Spleen (tissue), 13 donors: ENCODE measurements around the gene LCE1D. TPM values are rescaled to one million over a fixed set of nuclear protein-coding genes. Genes with fewer than 3 reads are reported as not detected.

Source experiments
- DNase-seq: peaks from one replicate; pipeline ENCODE4 v3.0.0-alpha.2; 2020
- H3K27ac ChIP-seq, 8 donors: fragments of 200-600 bp; sonication (generic) in 7 of 8; 1 replicate in 4 of 8; 2 replicates in 4 of 8; pipeline versions ENCODE4 v1.5.0 to v1.8.0; 2016 to 2021; ENCODE audit warnings: inconsistent platforms in 4 of 8, mild to moderate bottlenecking in 4 of 8, moderate library complexity in 1 of 8
- H3K27me3 ChIP-seq, 7 donors: fragments of 200-600 bp; sonication (generic) in 6 of 7; replicated peaks in 1 of 7; 1 replicate in 4 of 7; 2 replicates in 3 of 7; pipeline versions ENCODE4 v1.5.0 to v1.8.0; 2016 to 2021; ENCODE audit warnings: inconsistent platforms in 3 of 7, mild to moderate bottlenecking in 1 of 7
- H3K36me3 ChIP-seq, 6 donors: fragments of 200-600 bp; sonication (generic) in 5 of 6; 1 replicate in 4 of 6; 2 replicates in 2 of 6; pipeline versions ENCODE4 v1.5.0 to v1.8.0; 2016 to 2021; ENCODE audit warnings: inconsistent platforms in 2 of 6
- H3K4me1 ChIP-seq, 6 donors: fragments of 200-600 bp; sonication (generic) in 5 of 6; 1 replicate in 3 of 6; 2 replicates in 3 of 6; pipeline versions ENCODE4 v1.5.0 to v1.8.0; 2016 to 2021; ENCODE audit warnings: inconsistent platforms in 3 of 6
- H3K4me3 ChIP-seq, 8 donors: fragments of 200-600 bp; sonication (generic) in 7 of 8; 1 replicate in 4 of 8; 2 replicates in 4 of 8; pipeline versions ENCODE4 v1.5.0 to v1.8.0; 2016 to 2021; ENCODE audit warnings: inconsistent platforms in 4 of 8, mild to moderate bottlenecking in 4 of 8, moderate library complexity in 2 of 8
- H3K9me3 ChIP-seq, 8 donors: fragments of 200-600 bp; sonication (generic) in 7 of 8; 1 replicate in 4 of 8; 2 replicates in 4 of 8; pipeline versions ENCODE4 v1.5.0 to v1.8.0; 2016 to 2021; ENCODE audit warnings: inconsistent platforms in 4 of 8
- CTCF ChIP-seq, 11 experiments: fragments of 200-600 bp in 7 of 11; fragments of 450-650 bp in 4 of 11; sonication (generic) in 4 of 11; IDR thresholded peaks in 8 of 11; conservative IDR thresholded peaks in 3 of 11; 1 replicate in 7 of 11; 2 replicates in 4 of 11; pipeline versions ENCODE4 v1.4.0 to v1.8.0; 2016 to 2021; ENCODE audit warnings: antibody characterized with exemption in 11 of 11, inconsistent platforms in 4 of 11, mild to moderate bottlenecking in 1 of 11
- POLR2A ChIP-seq, 3 donors: fragments of 450-650 bp; IDR thresholded peaks; one replicate each; pipeline ENCODE4 v1.5.1; 2017; ENCODE audit warnings: antibody characterized with exemption in 3 of 3, mild to moderate bottlenecking in 1 of 3
- POLR2AphosphoS5 ChIP-seq, 3 donors: sonication (generic); formaldehyde crosslinking; IDR thresholded peaks; one replicate each; pipeline ENCODE4 v1.5.1; 2017; ENCODE audit warnings: antibody characterized with exemption in 3 of 3
- WGBS, 5 donors: extraction: QIAGEN DNeasy Blood & Tissue Kit in 3 of 5; methylation state at CpG; one replicate each; pipeline versions ENCODE4 v1.1.5 to v1.1.7; 2013 to 2018; 5-methylcytosine and 5-hydroxymethylcytosine counted together
- intact Hi-C: fragments of 100-400 bp; cut with DNase I; formaldehyde crosslinking; loops from one replicate; pipeline ENCODE4 v1.15.0; 2023; ENCODE audit warnings: low total_unique reads
- long read RNA-seq, 2 donors: transcript quantifications; one replicate each; lab custom pipeline, GENCODE V29; 2026
- polyA plus RNA-seq, 3 donors: library from polyadenylated mRNA; stranded (reverse); fragments of 200-250 nt; gene quantifications; one replicate each; pipeline ENCODE4 v1.2.1, GENCODE V29; 2013
- total RNA-seq, 7 donors: library from RNA; depleted of rRNA in 3 of 7; stranded (reverse); fragments of >200 nt in 3 of 7; fragmentation: NEBNext Ultra II Directional in 4 of 7; extraction: Animal tissue kit (Norgen Biotek cat#: 25700) in 4 of 7; gene quantifications; one replicate each; pipeline versions ENCODE4 v1.1.0 to v1.2.1, GENCODE V29; 2016 to 2021
- donor health status: healthy with polysubstance abuse.
- donor health status: DM: no; HTN: no; CAD: no; lungs with moderate emphysema.
- donor health status: DM: no; HTN: no; CAD: no.
- donor health status: Bipolar disorder and iron deficiency.
- donor health status: healthy.
- donor health status: DM: no; HTN: no; CAD: no.
- donor health status: DM: yes; HTN: yes; CAD: no.

The LCE1D gene
- total RNA-seq (not detected), polyA plus RNA-seq (not detected)
- long read RNA-seq, donor 1, result 0 reads
- long read RNA-seq, donor 2, result 0 reads

- DNase-seq, result no peak
- intact Hi-C loops, result no loop called here
- Histone ChIP-seq H3K27me3 (peaks cover 0 to 10% (median 0%) of the 10 kb centered on the region in 7 donors), H3K27ac (no peak within 1 kb of the TSS), H3K4me1 (no peaks in the 10 kb centered on the region), H3K36me3 (no peaks in the 10 kb centered on the region), H3K9me3 (no peaks in the 10 kb centered on the region), H3K4me3 (no peak within 1 kb of the TSS)
- WGBS, 5 donors, result 43 to 67% (median 47%) methylated on average over 3 of the region's 3 CpGs
- no peak for TF ChIP-seq CTCF (IDR thresholded peaks at IDR 0.05 in 8 of 11, conservative IDR thresholded peaks at IDR 0.05 in 3 of 11)
- no peak for TF ChIP-seq POLR2A (IDR thresholded peaks at IDR 0.05)
- no peak for TF ChIP-seq POLR2AphosphoS5 (IDR thresholded peaks at IDR 0.05)
Measured at GRCh38 chr1:152796421-152796820, at the start of gene LCE1D. TSS of gene LCE1D (plus strand) at chr1:152796721. CDS start at chr1:152797795, 1,074 bp downstream.

- no peaks in the 10 kb centered on the region for H3K36me3 ChIP-seq
- no peak overlapping the region for H3K4me3 ChIP-seq
- no peaks in the 10 kb centered on the region for H3K9me3 ChIP-seq
- TF ChIP-seq POLR2A (IDR thresholded peaks at IDR 0.05) (no peak), CTCF (IDR thresholded peaks at IDR 0.05 in 8 of 11, conservative IDR thresholded peaks at IDR 0.05 in 3 of 11) (no peak), POLR2AphosphoS5 (IDR thresholded peaks at IDR 0.05) (no peak)
- WGBS, 5 donors, result 3 to 33% (median 19%) methylated on average over 1 of the region's 1 CpG
- no peak overlapping the region for H3K27ac ChIP-seq
- no peaks in the 10 kb centered on the region for H3K4me1 ChIP-seq
- intact Hi-C loops, result no loop called here
- DNase-seq, result no peak
- peaks cover 0 to 61% (median 3%) of the 10 kb centered on the region in 7 donors for H3K27me3 ChIP-seq
Measured at GRCh38 chr1:152747831-152748230, 48.7 kb upstream of the LCE1D start.

GRCh38 chr1:152752225-152752624, 44.3 kb upstream of the LCE1D start:
- WGBS, 5 donors, result 42 to 68% (median 63%) methylated on average over 1 of the region's 1 CpG

GRCh38 chr1:152753586-152753985, 42.9 kb upstream of the LCE1D start:
- H3K27me3 ChIP-seq, result peaks cover 0 to 54% (median 3%) of the 10 kb centered on the region in 7 donors
- no peak overlapping the region for H3K4me3 ChIP-seq
- TF ChIP-seq CTCF (IDR thresholded peaks at IDR 0.05 in 8 of 11, conservative IDR thresholded peaks at IDR 0.05 in 3 of 11) (no peak), POLR2AphosphoS5 (IDR thresholded peaks at IDR 0.05) (no peak), POLR2A (IDR thresholded peaks at IDR 0.05) (no peak)
- H3K36me3 ChIP-seq, result no peaks in the 10 kb centered on the region
- intact Hi-C loops, result no loop called here
- H3K27ac ChIP-seq, result no peak overlapping the region
- H3K4me1 ChIP-seq, result no peaks in the 10 kb centered on the region
- DNase-seq, result no peak
- 26 to 43% (median 42%) methylated on average over 1 of the region's 1 CpG for WGBS, 5 donors
- H3K9me3 ChIP-seq, result no peaks in the 10 kb centered on the region

More at GRCh38 chr1:152752225-152752624, 44.3 kb upstream of the LCE1D start:
- Histone ChIP-seq H3K27ac (no peak overlapping the region), H3K27me3 (peaks cover 0 to 44% (median 3%) of the 10 kb centered on the region in 7 donors), H3K4me1 (no peaks in the 10 kb centered on the region), H3K9me3 (no peaks in the 10 kb centered on the region), H3K4me3 (no peak overlapping the region), H3K36me3 (no peaks in the 10 kb centered on the region)
- TF ChIP-seq POLR2A (IDR thresholded peaks at IDR 0.05), result no peak
- TF ChIP-seq POLR2AphosphoS5 (IDR thresholded peaks at IDR 0.05), result no peak
- TF ChIP-seq CTCF (IDR thresholded peaks at IDR 0.05 in 8 of 11, conservative IDR thresholded peaks at IDR 0.05 in 3 of 11), result no peak
- DNase-seq, result no peak
- intact Hi-C loops, result no loop called here
